H1 (cell line): ENCODE results near the gene PTPN9.

Experiments
- CEBPB ChIP-seq: IDR thresholded peaks from 2 replicates; pipeline ENCODE4 v1.6.1; 2012; ENCODE audit warnings: low read depth, low read length
- CHD2 ChIP-seq: IDR thresholded peaks from 2 replicates; pipeline ENCODE4 v1.6.1; 2012; ENCODE audit warnings: low read length, improper control_type of control experiment
- EP300 ChIP-seq, 2 experiments: IDR thresholded peaks; 1 replicate in 1 of 2; 2 replicates in 1 of 2; pipeline ENCODE4 v1.6.1; 2011 to 2012; ENCODE audit warnings: low read depth in 2 of 2, low read length in 2 of 2, mild to moderate bottlenecking in 2 of 2, borderline replicate concordance in 1 of 2, inconsistent platforms in 1 of 2, moderate library complexity in 1 of 2
- GABPA ChIP-seq: IDR thresholded peaks from 2 replicates; pipeline ENCODE4 v1.6.1; 2011; ENCODE audit warnings: mild to moderate bottlenecking, low read length, moderate library complexity, borderline replicate concordance; ENCODE audit not compliant: insufficient read depth
- RAD21 ChIP-seq, 2 experiments: IDR thresholded peaks in 1 of 2; conservative IDR thresholded peaks in 1 of 2; 2 replicates each; pipeline ENCODE4 v1.6.1; 2011; ENCODE audit warnings: low read depth in 2 of 2, low read length in 2 of 2, improper control_type of control experiment in 1 of 2, inconsistent platforms in 1 of 2, mild to moderate bottlenecking in 1 of 2, moderate library complexity in 1 of 2
- SP4 ChIP-seq: IDR thresholded peaks from 2 replicates; pipeline ENCODE4 v1.6.1; 2012; ENCODE audit warnings: low read length, inconsistent platforms

GRCh38 chr15:75452364-75452864 lies 126.7 kb downstream of the PTPN9 start:
- TF ChIP-seq GABPA: no peak
- TF ChIP-seq EP300 (IDR thresholded peaks at IDR 0.05; ENCODE audit: borderline replicate concordance in 1 of 2, low read depth in 2 of 2, low read length in 2 of 2): no peak
- TF ChIP-seq RAD21 (IDR thresholded peaks at IDR 0.05 in 1 of 2, conservative IDR thresholded peaks at IDR 0.05 in 1 of 2; ENCODE audit: low read depth in 2 of 2, low read length in 2 of 2): no peak
- no peak for TF ChIP-seq CEBPB
- no peak for TF ChIP-seq CHD2
- no peak for TF ChIP-seq SP4
